ENCODE data around the gene AK5. TPM values are rescaled to one million over a fixed set of nuclear protein-coding genes. Genes with fewer than 3 reads are reported as not detected.
A peak's percentile ranks its signal among the peaks of the same experiment; 100 is the strongest.

AK5 gene
- total RNA-seq, 1 experiment from 2014 or later = 3.0 TPM

DNA sequence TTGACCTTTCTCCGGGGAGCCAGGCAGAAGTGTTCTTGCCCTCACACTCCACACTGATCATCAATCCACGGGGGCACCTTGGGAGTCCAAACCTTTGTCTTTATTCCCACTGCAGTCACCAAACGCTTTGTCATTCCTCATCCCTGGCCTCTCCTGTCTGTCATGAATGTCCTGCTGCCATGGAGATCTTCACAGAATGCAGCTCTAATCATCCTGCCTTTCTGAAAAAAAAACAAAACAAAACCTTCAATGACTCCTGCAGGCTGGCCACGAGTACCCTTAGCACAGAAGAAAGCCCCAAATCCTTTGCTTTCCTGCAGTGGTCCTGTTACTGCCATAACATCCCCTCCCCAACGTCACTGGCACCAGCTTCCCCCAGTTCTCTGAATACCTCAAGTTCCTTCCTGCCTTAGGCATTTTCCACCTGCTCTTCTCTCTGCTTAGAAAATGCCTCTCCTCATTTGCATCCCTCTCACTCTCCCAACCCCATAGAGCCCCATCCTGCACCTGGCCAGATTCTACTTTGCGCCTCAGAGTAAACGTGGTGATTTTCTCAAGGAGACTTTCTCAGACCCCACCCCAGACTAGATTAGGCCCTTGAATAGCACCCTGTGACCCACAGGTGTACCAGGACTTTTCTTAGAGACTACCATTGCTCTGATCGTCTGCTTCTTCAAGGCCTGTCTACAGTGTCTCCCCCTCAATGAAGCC is 131.2 kb downstream of the AK5 start:
- peak overlapping the region; percentile 24; the same call in 1 of the 2 replicates for H3K27ac ChIP-seq (ENCODE audit: low read length)
- TF ChIP-seq, protein P1, sequence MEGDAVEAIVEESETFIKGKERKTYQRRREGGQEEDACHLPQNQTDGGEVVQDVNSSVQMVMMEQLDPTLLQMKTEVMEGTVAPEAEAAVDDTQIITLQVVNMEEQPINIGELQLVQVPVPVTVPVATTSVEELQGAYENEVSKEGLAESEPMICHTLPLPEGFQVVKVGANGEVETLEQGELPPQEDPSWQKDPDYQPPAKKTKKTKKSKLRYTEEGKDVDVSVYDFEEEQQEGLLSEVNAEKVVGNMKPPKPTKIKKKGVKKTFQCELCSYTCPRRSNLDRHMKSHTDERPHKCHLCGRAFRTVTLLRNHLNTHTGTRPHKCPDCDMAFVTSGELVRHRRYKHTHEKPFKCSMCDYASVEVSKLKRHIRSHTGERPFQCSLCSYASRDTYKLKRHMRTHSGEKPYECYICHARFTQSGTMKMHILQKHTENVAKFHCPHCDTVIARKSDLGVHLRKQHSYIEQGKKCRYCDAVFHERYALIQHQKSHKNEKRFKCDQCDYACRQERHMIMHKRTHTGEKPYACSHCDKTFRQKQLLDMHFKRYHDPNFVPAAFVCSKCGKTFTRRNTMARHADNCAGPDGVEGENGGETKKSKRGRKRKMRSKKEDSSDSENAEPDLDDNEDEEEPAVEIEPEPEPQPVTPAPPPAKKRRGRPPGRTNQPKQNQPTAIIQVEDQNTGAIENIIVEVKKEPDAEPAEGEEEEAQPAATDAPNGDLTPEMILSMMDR (IDR thresholded peaks at IDR 0.05) = no peak
- TF ChIP-seq POLR2AphosphoS5 (IDR thresholded peaks at IDR 0.05; ENCODE audit: low read depth, low read length) = no peak
- TF ChIP-seq TCF7L2 (IDR thresholded peaks at IDR 0.05; ENCODE audit: low read depth, low read length) = no peak
- TF ChIP-seq REST (IDR thresholded peaks at IDR 0.05; ENCODE audit: insufficient read depth in 1 of 2, low read depth in 2 of 2, low read length in 1 of 2) = no peak
- no peak for TF ChIP-seq SIN3A (IDR thresholded peaks at IDR 0.05; ENCODE audit: borderline replicate concordance, insufficient read depth, low read depth, low read length)
- CTCF ChIA-PET = no interaction called here

GRCh38 chr1:77413541-77414335 is 131.9 kb downstream of the AK5 start:
- intact Hi-C loops (cut with micrococcal nuclease; ENCODE audit: unreplicated experiment) (no loop called here), in situ Hi-C loops (cut with HindIII; ENCODE audit: low pct_unique_long_range_greater_than_20kb, low sequenced_read_pairs) (no loop called here)
- ChIA-PET POLR2A (no interaction called here), CTCF (no interaction called here)
- no peaks in the 10 kb centered on the region for H3K27me3 ChIP-seq (ENCODE audit: control insufficient read depth, insufficient read depth, low read length)
- ATAC-seq = no peak
- H3K36me3 ChIP-seq (ENCODE audit: control insufficient read depth, insufficient read depth, low read length) = no peaks in the 10 kb centered on the region
- H3K9me3 ChIP-seq (ENCODE audit: control insufficient read depth, insufficient read depth, low read depth, low read length) = no peaks in the 10 kb centered on the region
- H3K27ac ChIP-seq (ENCODE audit: low read length) = no peak overlapping the region; the same call in 1 of the 2 replicates
- H3K4me3 ChIP-seq (ENCODE audit: low read depth in 2 of 2, low read length in 2 of 2) = no peak overlapping the region
- peaks cover 6% of the 10 kb centered on the region; the same call in 1 of the 2 replicates for H3K4me1 ChIP-seq (ENCODE audit: control insufficient read depth, insufficient read depth, low read length)
- DNase-seq (ENCODE audit: low read depth, low spot score) = no peak
- TF ChIP-seq REST (IDR thresholded peaks at IDR 0.05; ENCODE audit: insufficient read depth in 1 of 2, low read depth in 2 of 2, low read length in 1 of 2) (no peak), SIN3A (IDR thresholded peaks at IDR 0.05; ENCODE audit: borderline replicate concordance, insufficient read depth, low read depth, low read length) (no peak), TCF7L2 (IDR thresholded peaks at IDR 0.05; ENCODE audit: low read depth, low read length) (no peak), POLR2AphosphoS5 (IDR thresholded peaks at IDR 0.05; ENCODE audit: low read depth, low read length) (no peak)
- TF ChIP-seq, protein P1 (IDR thresholded peaks at IDR 0.05) = no peak
- BruUV-seq (replicated peaks) = no TSS peak

More for the DNA sequence above, 131.2 kb downstream of the AK5 start:
- DNase-seq (ENCODE audit: low read depth, low spot score) (no peak), ATAC-seq (peak; percentile 64)
- peaks cover 6% of the 10 kb centered on the region; the same call in 1 of the 2 replicates for H3K4me1 ChIP-seq (ENCODE audit: control insufficient read depth, insufficient read depth, low read length)
- in situ Hi-C loops (cut with HindIII; ENCODE audit: low pct_unique_long_range_greater_than_20kb, low sequenced_read_pairs) = no loop called here
- no peak overlapping the region for H3K4me3 ChIP-seq (ENCODE audit: low read depth in 2 of 2, low read length in 2 of 2)
- intact Hi-C loops (cut with micrococcal nuclease; ENCODE audit: unreplicated experiment) = no loop called here
- POLR2A ChIA-PET = no interaction called here
- no TSS peak for BruUV-seq (replicated peaks)
- H3K27me3 ChIP-seq (ENCODE audit: control insufficient read depth, insufficient read depth, low read length) = no peaks in the 10 kb centered on the region
- H3K9me3 ChIP-seq (ENCODE audit: control insufficient read depth, insufficient read depth, low read depth, low read length) = no peaks in the 10 kb centered on the region
- H3K36me3 ChIP-seq (ENCODE audit: control insufficient read depth, insufficient read depth, low read length) = no peaks in the 10 kb centered on the region
